WI38 (cell line): ENCODE data around the gene SLC1A4.

Source experiments
- H3K4me3 ChIP-seq: 2 replicates; pipeline ENCODE4 v1.5.1; 2011; ENCODE audit warnings: low read depth, mild to moderate bottlenecking, control low read depth, low read length
- CTCF ChIP-seq: IDR thresholded peaks from 2 replicates; pipeline ENCODE4 v1.5.1; 2012; ENCODE audit warnings: low read depth, mild to moderate bottlenecking, control low read depth, low read length

Gene SLC1A4

DNA sequence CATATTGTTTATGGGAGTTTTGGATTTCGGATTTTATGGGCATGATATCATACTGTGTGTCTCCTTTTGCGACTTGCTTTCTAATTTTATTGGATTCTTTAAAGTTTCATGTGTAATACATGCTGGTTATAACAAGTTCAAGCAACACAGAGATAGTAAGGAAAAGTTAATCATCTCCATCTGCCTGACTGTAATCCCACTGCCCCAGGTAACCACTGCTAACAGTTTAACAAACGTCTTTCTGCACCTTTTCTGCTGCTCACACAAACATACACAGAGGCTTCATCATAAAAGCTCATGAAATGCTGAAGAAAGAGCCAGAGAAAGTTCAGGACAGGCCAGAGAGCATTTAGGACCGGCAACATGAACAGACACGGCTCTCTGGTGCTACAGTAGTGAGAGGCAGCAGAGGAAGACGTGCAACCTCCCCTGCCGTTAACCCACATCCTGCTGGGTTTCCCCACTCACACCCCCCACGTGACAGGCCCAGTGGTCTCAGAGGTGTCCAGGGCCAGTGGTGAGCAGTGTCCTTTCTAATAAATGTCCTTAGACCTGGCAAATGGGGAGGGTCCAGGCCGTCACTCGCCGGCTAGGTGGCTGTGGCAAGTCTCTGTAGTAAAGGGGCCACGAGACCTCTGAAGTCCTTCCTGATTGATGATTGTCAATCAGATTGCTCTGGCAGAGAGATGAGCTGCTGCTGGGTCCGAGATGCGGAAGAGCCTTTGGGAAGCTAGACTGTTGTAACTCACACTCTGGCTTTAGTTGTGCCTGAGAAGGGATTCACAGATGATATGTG, 43.0 kb upstream of the SLC1A4 start:
- no peak overlapping the region for H3K4me3 ChIP-seq
- no peak for TF ChIP-seq CTCF

DNA sequence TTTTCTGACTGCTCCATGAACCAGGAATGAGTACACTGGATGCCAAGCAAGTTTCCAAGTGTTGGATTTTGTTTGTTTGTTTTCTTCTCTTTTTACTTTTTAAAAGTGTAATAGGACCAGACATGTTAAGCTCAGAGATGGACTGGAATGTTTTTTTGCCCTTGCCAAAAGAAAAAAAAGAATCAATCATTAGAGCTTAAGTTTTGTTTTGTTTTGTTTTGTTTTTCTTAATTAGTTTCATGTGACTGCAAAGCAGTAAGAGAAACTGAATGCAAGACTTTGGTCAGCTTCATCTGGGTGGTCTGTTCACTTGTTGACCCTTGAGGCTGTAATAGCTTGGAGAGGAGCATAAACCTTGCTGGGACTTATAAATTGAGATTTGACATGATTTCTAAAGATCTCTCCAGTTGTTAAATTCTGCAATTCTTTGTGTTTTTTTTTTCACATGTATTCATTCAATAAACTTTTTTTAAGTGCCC, 42.4 kb upstream of the SLC1A4 start:
- H3K4me3 ChIP-seq: no peak overlapping the region
- TF ChIP-seq CTCF: no peak

GRCh38 chr2:64947885-64948284, 41.3 kb upstream of the SLC1A4 start:
- no peak for TF ChIP-seq CTCF

DNA sequence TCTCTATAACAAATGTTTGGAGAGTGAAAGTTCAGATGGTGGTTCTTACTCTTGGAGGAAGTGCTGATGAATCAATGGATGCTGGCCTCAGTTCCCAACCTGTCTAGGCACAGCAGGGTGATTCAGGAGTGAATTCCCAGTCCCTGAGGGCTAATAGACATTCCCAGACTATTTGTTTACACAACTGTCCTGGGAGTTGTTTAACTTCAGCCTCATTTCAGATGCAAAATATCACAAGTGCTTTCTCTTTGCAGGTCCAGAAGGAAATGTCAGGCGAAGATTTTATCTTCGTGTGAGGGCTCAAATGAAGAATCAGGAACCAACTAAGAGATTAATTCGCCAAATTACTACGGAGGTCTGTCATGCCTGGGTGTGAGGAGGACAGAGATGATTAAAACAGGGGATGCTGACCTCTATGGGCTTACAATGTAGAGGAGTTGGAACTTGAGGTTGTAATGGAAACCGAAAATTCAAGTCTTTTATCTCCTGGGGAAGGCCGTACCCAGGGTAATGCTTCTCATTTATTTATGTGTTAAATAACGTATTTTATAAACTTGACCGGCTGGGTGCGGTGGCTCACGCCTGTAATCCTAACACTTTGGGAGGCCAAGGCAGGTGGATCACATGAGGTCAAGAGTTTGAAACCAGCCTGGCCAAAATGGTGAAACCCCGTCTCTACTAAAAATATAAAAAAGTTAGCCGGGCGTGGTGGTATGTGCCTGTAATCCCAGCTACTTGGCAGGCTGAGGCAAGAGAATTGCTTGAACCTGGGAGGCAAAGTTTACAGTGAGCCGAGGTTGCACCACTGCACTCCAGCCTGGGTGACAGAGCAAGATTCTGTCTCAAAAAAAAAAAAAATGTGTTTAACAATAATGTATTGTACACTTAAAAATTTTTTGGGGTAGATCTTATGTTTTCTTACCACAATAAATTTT, 38.7 kb upstream of the SLC1A4 start:
- no peak for TF ChIP-seq CTCF
- H3K4me3 ChIP-seq: no peak overlapping the region

More at GRCh38 chr2:64947885-64948284, 41.3 kb upstream of the SLC1A4 start:
- no peak overlapping the region for H3K4me3 ChIP-seq

GRCh38 chr2:64951306-64951953, 37.8 kb upstream of the SLC1A4 start:
- H3K4me3 ChIP-seq: no peak overlapping the region
- TF ChIP-seq CTCF: no peak

- H3K4me3 ChIP-seq: no peak overlapping the region
- TF ChIP-seq CTCF: no peak
These were observed 37.1 kb upstream of the SLC1A4 start for GRCh38 chr2:64952096-64952495.
